ENCODE results near the gene IL17REL. TPM values are rescaled to one million over a fixed set of nuclear protein-coding genes. Genes with fewer than 3 reads are reported as not detected.

The IL17REL gene
- total and polyA plus RNA-seq, 10 of the 15 experiments (the other 5 are each of a cell fraction or from before 2014, with no cell fraction given): 0.03 TPM; not detected in 9

- no peak for TF ChIP-seq SPI1 (IDR thresholded peaks at IDR 0.05; ENCODE audit: borderline replicate concordance, insufficient read depth, low read depth, low read length)
- no peak for TF ChIP-seq BCL3 (IDR thresholded peaks at IDR 0.05; ENCODE audit: borderline replicate concordance, insufficient read depth, low read depth, low read length, poor library complexity, severe bottlenecking)
- no peak for TF ChIP-seq ATF3 (IDR thresholded peaks at IDR 0.05; ENCODE audit: borderline replicate concordance, extremely low read depth, low read depth, low read length)
- TF ChIP-seq EED (IDR thresholded peaks at IDR 0.05; ENCODE audit: low read depth): no peak
- TF ChIP-seq ESRRA (IDR thresholded peaks at IDR 0.05; ENCODE audit: low read length): 0 out of 2 replicates have a peak, but pooled peaks have one; percentile 1
- no peak for TF ChIP-seq NR2C2 (IDR thresholded peaks at IDR 0.05; ENCODE audit: borderline replicate concordance, control insufficient read depth, insufficient read length, low read depth)
- no peak for TF ChIP-seq NBN (IDR thresholded peaks at IDR 0.05)
- peak; percentile 87 for TF ChIP-seq BACH1 (IDR thresholded peaks at IDR 0.05; ENCODE audit: borderline replicate concordance)
- no peak for TF ChIP-seq BRCA1 (IDR thresholded peaks at IDR 0.05; ENCODE audit: low read depth, low read length)
- no peak for TF ChIP-seq MTA3 (IDR thresholded peaks at IDR 0.05; ENCODE audit: borderline replicate concordance, low read length)
- TF ChIP-seq FOS (IDR thresholded peaks at IDR 0.05; ENCODE audit: borderline replicate concordance, extremely low read depth, insufficient read length): no peak
- no peak for TF ChIP-seq IKZF2 (IDR thresholded peaks at IDR 0.05)
- 0 out of 2 replicates have a peak, but pooled peaks have one; percentile 4 for TF ChIP-seq MLLT1 (IDR thresholded peaks at IDR 0.05)
- TF ChIP-seq BHLHE40 (IDR thresholded peaks at IDR 0.05; ENCODE audit: borderline replicate concordance in 1 of 2, low read depth in 2 of 2, low read length in 1 of 2): peak; percentile 30 to 73; a peak in 3 of 4 replicates
- TF ChIP-seq E2F4 (IDR thresholded peaks at IDR 0.05; ENCODE audit: low read depth, low read length): no peak
- no peak for TF ChIP-seq TBL1XR1 (IDR thresholded peaks at IDR 0.05; ENCODE audit: low read depth, low read length)
- TF ChIP-seq YBX1 (IDR thresholded peaks at IDR 0.05): no peak
- TF ChIP-seq ATF2 (IDR thresholded peaks at IDR 0.05; ENCODE audit: low read length): no peak
- TF ChIP-seq POU2F2 (IDR thresholded peaks at IDR 0.05; ENCODE audit: borderline replicate concordance, low read depth, low read length): no peak
- TF ChIP-seq NFYB (IDR thresholded peaks at IDR 0.05; ENCODE audit: insufficient read depth, low read depth, low read length): no peak
- TF ChIP-seq MYC (IDR thresholded peaks at IDR 0.05; ENCODE audit: insufficient read depth, insufficient read length, insufficient replicate concordance, low read length, severe bottlenecking): peak; percentile 34
Observed at GRCh38 chr22:49971232-49972162, 41.1 kb downstream of the IL17REL start (continued).
